GM21528 (cell line): Measurements from ENCODE around the gene ZNF576.
"Not testable (repeated sequence)": the region's sequence is repeated elsewhere in the genome, so short reads cannot be mapped to it uniquely, and the experiment has no call there.

ENCODE experiments used
- ATAC-seq: cut with Tn5 transposase; IDR thresholded peaks from one replicate; pipeline ENCODE4 v1.9.1; 2021; ENCODE audit warnings: mild to moderate bottlenecking, moderate library complexity; ENCODE audit not compliant: unreplicated experiment, low FRiP score

ZNF576 gene

GRCh38 chr19:43623889-43624670, 27.7 kb downstream of the ZNF576 start:
- no peak for ATAC-seq

GRCh38 chr19:43624933-43625332, 28.5 kb downstream of the ZNF576 start:
- ATAC-seq = no peak

- ATAC-seq = no peak
Observed at GRCh38 chr19:43625918-43626579, 29.7 kb downstream of the ZNF576 start.

GRCh38 chr19:43626838-43627237, 30.4 kb downstream of the ZNF576 start:
- no peak for ATAC-seq

GRCh38 chr19:43628646-43629326, 32.4 kb downstream of the ZNF576 start:
- no peak for ATAC-seq

GRCh38 chr19:43631491-43631890, 35.1 kb downstream of the ZNF576 start:
- no peak for ATAC-seq

GRCh38 chr19:43633520-43633919, 37.1 kb downstream of the ZNF576 start:
- ATAC-seq = no peak

- ATAC-seq = no peak
Observed at GRCh38 chr19:43634068-43634467, 37.7 kb downstream of the ZNF576 start.

- no peak for ATAC-seq
Observed at GRCh38 chr19:43634506-43634871, 38.1 kb downstream of the ZNF576 start.

GRCh38 chr19:43634872-43635560, 38.6 kb downstream of the ZNF576 start:
- no peak for ATAC-seq

- not testable (repeated sequence) for ATAC-seq
Observed at GRCh38 chr19:43635561-43635940, 39.2 kb downstream of the ZNF576 start.

GRCh38 chr19:43636121-43636683, 39.8 kb downstream of the ZNF576 start:
- ATAC-seq = no peak

GRCh38 chr19:43638214-43638994, 42.0 kb downstream of the ZNF576 start:
- ATAC-seq = no peak

GRCh38 chr19:43638995-43639518, 42.7 kb downstream of the ZNF576 start:
- no peak for ATAC-seq

- no peak for ATAC-seq
Observed at GRCh38 chr19:43639519-43640423, 43.4 kb downstream of the ZNF576 start, which contains the start of gene CADM4. TSS of gene CADM4 (minus strand) at chr19:43639850. CDS start at chr19:43639790, 60 bp downstream.

GRCh38 chr19:43640424-43640757, 44.0 kb downstream of the ZNF576 start:
- no peak for ATAC-seq

- no peak for ATAC-seq
Observed at GRCh38 chr19:43641333-43641732, 44.9 kb downstream of the ZNF576 start.

- no peak for ATAC-seq
Observed at GRCh38 chr19:43642531-43642930, 46.1 kb downstream of the ZNF576 start.

GRCh38 chr19:43643326-43643725, 46.9 kb downstream of the ZNF576 start:
- ATAC-seq = no peak
